Stimulated activated CD4-positive, alpha-beta T cell treated with anti-CD3 and anti-CD28 coated beads, Interleukin-15, amount 100 ng/mL, for 1 hour (primary cell): ENCODE results near the gene YOD1.

Experiments
- DNase-seq, 2 donors: peaks; one replicate each; pipeline ENCODE4 v3.0.0-alpha.2; 2020; ENCODE audit warnings: low read depth in 1 of 2, low spot score in 1 of 2

YOD1 gene

DNA sequence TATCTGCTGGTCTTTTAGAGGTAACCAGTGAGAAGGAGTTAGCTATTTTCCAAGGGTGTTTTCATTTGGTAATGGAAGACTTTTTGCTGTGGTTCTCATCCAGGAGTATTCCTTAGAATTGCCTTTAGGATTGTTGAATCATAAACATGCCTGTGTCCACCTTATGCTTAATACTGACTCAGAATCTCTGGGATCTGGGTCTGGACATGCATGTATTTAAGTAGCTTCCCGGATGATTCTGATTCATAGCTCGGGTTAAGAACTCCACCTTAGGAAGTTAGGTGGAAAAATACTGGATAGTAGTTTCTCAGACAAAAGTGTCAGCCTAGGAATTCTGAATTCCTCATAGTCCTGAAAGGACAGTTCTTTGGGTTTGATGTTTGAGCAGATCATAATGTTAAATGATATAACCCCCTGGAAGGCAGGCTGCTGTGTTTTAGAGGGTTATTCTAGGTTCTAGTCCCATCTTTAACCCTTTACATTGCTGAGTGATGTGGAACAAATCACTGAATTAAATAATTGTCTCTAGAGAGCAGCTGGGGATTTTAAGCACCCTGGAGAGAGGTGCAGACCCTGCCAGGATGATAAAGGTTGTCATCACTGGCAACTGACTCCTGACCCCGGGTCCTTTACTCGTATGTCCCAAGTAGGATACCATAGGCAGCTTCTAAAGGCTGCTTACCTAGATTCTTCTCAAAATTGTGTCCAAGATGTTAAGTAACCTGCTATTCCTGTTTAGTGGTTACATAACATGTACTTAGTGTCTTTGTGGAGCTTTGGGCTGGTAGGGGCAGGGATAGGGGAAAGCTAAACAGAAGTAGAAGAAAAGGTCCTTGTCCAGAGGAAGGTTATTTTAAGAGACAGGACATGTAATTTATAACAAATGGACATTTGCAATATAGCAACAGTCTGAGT is 23.2 kb upstream of the YOD1 start:
- no peak for DNase-seq

DNA sequence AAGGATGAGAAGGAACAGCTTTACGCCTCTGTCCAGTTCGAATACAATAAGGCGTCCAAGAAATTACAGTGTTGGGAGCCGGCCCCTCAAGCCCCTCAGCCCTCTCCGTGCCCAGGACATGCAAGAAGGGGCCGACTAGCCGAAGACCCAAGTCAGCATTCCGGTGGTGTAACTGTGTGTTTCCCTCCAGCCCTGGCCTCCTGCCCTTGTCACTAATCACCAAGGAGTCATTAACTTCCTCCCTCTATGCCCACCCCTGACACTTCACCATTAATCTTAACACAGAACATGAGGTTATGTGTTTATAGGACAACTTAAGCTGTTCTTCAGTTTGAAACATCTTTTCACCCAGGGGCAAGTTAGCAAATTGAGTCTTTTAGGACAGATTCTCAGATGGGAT is 21.2 kb upstream of the YOD1 start:
- no peak for DNase-seq

DNA sequence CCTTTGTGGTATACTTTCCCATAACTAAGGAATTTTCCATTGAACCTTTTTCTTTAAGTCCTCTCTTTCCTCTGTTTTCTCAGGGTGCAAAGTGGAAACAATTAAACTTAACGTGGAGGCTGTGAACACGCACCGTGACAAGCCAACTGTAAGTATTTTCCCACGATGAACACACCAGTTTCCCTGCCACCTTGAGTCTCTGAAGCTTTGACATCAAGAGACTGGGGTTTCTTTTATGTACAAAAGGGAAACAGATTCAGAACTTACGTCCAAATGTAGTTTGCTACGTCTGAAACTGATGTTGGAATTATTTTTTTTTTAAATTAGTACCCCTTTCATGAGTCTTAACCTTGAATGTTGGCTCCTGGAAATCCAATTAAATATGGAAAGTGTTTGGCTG is 20.4 kb upstream of the YOD1 start:
- no peak for DNase-seq

DNA sequence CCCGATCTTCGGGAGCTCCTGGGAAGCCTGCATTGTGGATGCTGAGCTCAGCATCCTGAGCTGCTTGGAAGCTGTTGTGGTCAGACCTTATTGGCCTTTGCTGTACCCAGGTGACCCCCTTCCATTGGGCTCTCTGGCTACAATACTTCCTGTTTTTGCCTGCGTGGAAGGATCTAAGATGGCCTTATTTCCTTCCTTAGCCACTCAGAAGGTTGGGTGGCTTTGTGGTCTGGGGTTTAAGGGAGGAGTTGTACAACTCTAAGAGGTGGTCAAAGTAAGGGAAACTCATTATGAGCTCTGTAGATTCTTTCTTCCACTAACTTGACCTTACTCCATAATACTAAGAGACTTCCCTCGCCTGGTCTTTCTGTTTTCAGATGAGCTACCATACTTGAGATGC is 19.8 kb upstream of the YOD1 start:
- DNase-seq, result no peak

DNA sequence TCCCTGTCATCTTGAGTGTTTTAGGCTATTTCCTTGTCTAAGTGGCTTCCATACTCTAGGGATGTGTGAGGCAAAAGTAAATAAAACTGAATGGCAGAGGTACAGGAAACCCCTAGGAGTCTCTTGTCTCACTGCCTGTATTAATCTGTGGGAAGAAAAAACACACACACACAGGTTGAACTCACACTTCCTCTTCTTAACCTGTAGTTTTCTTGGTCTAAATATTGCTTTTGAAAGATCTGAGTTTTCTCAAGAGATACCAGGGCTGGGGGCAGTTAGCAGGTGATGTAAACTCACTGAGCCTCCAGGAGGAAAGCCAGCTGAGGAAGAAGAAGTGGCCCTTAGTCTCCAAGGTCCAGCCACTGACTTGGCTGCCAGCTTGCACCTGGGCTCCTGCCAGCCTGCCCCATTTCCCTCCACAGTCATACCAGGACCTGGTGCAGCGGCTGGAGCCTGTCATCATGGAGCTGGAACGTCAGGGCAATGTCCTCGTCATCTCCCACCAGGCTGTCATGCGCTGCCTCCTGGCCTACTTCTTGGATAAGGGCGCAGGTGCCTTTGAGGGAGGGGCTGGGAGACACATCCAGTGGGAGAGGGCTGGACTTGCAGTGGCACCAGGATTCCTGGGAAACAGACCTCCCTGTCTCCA is 19.0 kb upstream of the YOD1 start:
- no peak for DNase-seq

DNA sequence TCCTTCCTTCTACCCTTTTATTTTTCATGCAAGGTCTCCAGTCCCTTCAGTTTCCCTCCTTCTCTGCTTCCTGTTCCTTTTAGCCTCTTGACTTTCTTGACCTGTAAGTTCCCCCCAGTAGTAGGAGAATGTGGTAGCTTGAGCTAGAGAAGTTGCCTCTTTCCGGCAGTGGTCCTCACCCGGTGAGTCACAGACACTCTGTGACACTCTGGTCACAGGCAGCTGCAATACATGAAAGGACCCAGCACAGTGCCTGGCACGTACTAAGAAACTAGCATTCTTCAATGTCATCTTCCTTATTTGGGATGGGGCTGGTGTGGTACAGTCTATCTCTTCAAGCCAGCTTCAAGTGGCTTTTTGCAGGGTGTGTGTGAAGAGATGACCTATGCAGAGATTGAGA is 18.1 kb upstream of the YOD1 start:
- no peak for DNase-seq

DNA sequence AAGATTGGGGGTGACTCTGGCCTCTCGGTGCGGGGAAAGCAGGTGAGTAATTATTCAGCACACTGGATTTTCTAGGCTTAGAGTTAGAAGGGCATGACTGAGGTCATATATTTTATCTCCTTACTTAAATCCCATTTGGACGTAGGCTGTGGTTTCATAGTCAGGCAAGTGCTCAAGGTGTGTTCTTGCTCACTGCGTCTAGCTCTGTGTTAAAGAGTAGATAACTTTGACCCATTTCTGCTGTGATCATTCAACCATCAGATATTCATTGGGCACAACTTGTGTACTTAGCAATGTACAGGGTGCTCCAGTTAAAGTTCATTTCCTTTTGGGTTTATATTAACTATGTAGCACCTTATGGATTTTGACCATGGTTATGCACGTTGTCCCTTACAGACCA is 16.7 kb upstream of the YOD1 start:
- no peak for DNase-seq

DNA sequence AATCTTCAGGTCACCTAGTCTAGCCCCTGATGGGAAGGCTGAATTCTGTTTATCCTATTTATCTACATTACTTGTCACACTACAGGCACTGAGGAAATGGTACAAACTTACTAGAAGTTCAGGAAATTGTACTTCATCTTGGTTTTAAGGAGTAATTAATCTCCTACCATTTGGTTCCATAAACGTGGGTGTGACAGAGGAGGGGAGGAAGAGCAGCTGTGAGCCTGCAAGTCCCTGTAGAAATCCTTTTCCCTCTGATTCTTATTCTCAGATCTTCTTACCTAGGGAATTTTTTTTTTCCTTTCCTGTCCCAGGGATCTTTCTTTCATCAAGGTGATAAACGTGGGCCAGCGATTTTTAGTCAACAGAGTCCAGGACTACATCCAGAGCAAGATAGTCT is 16.2 kb upstream of the YOD1 start:
- no peak for DNase-seq

DNA sequence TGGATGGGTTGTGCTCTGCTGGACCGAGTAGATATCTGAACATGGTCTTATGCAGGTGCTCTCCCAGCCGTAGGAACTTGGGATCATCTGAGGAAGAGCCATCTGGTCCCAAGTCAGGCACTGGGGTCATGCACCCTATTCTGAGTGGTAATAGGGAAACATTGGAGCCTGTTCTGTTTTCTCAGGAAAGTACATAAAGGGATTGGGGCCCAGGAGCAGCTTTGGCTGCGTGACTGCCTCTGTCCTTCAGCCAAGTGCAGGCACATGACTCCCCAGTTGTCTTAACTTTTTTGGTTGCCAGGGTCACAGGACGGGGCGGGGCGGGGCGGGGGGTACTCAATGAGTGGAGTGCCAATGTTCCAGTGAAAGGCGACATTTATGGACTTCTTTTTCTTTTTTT is 13.6 kb upstream of the YOD1 start:
- DNase-seq, result no peak

DNA sequence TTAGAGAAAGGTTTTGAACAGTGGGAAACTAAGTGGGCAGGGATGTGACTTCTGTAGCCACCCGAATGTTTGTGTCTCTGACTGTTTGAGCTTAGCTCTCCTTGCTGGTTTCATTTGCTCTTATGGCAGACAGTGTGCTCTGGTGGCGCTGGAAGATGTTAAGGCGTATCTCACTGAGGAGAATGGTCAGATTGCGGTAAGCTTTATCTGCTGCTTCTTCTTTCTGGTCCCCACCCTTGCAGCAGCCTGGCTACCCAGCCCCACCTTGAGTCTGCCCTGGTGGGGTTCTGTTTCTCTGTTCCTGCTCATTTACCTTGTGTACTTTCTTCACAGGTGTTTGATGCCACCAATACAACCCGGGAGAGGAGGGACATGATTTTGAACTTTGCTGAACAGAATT is 12.0 kb upstream of the YOD1 start:
- DNase-seq, result no peak

DNA sequence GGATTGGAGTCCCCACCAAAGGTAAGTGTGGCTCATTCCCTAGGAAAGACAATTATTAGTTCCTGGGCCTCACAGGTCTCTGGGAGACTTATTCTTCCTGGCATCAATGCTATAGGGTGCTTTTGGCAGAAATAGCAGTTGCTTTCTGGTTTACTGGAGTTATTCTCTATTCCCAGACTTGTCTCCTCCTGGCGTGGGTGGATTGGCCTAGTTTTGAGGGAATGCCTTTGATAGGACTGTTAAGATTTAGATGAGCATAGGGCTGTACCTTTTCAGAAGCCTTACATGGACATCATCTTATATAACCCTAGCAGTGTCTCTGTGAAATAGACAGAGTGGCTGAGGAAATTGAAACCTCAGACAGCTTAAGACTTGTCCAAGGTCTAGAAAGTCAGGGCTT is 11.1 kb upstream of the YOD1 start:
- DNase-seq, result no peak

DNA sequence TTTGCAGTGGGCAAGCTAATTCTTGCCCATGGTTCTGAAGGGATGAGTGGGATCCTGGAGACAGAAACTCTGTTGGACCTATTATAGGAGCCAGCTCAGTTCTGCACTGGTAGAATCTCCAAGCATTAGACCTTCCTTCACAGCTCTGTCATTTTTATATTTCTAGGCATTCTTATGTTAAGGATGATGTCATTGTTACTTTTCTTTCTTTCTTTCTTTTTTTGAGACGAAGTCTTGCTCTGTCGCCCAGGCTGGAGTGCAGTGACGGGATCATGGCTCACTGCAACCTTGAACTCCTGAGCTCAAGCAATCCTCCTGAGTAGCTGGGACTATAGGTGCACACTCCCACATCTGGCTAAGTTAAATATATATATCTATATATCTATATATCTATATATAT is 9.6 kb upstream of the YOD1 start:
- no peak for DNase-seq

DNA sequence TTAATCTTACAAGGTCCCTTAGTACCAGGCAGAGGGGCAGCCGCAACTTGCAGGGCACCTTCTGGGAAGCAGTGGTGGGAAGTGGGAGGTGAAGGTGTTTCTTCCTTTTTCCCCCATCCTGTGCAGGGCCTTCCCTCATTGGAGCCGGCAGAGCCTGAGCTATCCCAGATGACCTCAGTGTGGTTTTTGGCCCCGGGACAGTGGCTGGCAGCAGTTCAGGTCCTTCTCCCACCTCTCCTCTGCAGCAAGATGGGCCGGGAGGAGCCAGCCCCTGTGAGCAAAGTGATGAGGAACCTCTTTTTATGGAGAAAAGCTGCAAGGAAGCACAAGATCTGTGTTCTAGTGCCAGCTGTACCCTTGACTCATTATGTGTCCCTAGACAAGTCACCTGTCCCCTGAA is 8.9 kb upstream of the YOD1 start:
- DNase-seq, result no peak

DNA sequence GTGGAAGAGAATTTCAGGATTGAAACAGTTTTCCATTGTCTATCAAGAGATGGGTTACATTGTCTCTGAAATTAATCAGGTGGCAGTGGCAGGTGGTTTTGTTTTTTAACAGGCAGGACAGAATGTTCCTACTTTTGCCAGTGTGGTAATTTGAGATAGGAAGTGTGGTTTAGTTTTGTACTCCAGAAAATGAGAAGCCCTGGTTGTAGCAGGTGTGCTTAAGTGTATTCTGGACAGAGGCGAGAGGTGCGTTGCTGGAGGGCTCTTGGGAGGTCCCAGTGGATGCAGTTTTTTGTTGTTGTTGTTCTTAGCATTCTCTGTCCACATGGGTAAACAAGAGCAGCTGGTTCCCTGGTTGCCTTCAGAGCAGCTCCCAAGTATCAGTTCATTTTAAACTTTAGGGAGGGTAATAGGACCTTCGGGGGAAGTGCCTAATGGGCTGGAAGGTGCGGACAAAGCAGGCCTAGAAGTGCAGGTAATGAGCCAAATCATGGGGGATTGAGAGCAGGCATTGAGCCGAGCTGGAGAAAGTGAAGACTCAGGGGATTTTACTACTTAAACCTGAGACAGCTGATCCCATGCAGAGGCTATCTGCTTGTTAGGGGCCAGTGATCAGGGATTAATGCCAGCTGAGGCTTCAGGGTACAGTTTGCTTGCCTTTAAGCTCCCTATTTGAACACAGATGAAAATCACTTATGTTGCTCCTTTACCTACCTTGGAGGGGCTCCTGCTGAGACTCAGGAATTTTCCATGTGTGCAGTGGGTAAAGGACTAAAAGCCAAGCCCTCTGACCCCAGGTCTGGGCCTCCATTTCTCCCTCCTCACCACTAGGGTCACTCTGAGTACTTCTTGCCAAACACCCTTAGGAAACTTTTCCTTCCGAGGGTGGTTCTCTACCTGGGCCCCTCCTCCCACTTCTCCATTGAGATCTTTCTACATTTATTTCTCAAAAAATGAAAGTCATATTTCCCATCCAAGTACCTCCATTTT is 8.2 kb upstream of the YOD1 start:
- no peak for DNase-seq

DNA sequence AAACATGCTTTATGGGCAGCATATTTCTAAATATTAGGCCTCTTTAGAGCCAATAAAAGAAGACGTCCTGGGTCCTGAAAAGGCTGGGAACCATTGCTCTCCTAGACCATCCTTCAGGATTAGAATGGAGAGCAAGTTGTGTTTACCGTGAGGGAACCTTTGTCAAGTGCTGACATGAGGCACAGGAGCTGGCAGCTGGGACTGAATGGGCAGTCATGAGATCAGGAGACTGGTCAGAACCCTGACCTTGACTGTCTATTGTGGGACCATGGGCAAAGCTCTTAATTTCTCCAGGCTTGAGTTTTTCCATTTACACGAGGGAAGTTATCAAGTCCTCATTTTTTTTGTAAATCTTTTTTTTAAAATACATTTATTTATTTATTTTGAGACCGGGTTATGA is 7.2 kb upstream of the YOD1 start:
- no peak for DNase-seq

DNA sequence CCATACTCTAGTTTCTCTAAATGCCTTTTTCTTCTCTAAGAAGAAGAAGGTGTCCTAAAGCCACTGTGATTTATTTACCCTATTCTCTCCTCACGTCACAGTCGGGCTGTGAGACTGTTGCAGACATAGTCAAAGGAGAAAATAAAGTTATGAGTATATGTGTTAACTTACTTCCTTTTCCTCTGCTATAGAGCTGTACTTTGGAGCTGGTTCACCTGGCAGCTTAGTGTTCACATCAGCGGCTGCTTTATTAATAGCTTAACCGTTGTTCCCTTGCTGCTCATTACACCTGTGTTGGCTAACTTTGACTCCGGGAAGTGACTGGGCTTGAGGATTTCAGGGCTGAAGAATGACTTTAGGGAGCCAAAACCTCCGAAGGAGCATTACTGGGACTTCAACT is 5.7 kb upstream of the YOD1 start:
- no peak for DNase-seq

DNA sequence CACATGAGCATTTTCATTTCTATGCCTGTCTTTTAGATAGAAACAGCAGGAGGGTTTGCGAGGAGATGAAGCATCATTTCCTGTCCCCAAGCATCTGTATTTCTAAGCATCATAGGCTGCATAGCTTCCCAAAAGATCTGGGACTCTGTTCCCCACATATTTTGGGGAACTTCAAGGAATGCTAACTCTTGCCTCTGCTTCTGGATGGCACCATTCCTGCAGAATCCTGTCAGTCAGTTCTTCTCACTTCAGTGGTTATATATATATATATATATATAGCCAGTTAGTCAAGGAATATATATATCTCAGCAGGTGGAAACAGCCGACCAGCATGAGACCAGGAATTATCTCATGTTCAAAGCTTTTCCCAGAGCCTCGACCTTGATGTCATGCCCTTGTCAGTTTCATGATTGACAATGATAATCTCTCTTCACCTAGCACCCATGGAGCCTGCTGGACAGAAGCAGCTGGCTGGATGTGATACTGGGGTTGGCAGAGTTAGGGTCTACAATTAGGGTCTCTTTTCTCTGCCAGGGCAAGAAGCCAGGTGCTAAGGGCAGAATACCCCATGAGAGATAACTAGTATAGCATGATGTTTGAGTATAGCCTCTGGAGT is 4.5 kb upstream of the YOD1 start:
- no peak for DNase-seq

DNA sequence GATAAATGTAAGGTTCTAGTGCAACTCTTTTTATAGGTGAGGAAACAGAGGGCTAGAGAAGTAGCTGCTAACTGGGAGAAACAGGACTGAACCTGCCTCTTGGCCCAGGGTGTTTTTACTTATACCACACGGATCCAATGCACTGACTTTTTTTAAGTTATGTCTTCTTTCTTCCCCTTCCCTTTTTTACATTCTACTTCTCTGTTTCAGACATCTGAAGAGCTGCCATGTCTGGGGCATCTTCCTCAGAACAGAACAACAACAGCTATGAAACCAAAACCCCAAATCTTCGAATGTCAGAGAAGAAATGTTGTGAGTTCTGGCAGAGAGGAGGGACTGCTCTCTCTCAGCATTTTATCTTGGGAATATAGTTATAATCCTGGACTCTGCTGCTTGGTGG is 3.5 kb upstream of the YOD1 start:
- DNase-seq, result no peak

DNA sequence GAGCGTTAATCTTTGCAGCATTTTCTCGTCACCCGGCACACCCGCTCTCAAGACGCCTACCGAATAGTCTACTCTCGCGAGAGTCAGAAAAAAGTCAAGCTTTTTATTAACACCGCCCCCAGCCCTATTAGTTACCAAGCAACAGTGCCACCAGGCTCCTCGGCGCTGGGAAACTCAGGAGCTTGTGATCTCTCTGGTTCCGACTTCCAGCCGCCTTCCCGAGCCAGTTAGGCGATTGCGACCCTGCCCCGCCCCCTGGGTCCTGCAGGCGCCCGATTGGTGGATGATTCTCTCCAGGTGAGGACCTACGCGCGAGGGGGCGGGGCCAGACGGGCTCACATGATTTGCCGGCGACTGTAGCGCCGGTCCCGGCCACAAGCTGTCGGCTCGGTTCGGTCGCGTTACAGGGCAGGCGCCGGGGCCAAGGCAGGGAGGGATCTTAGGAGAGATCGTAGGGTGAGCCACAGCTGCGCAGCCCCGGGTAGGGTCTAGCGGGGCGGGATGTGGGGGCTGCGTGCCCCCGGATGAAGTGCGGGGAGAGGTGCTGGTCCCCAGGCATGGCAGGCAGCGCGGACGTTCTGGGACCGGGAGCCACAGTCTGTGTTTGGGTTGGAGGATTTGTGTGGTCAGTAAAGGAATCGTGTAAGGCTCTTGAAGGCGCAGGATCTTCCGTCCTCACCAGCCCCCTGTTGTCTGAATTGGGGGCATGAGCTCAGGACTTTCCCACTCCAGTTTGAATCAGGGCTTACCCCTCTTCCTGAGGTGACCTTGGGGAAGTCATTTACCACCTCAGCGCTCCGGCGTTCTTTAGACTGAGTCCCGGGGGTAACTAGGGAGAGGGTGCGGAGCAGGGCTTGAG is 2.1 kb upstream of the YOD1 start, which contains the start of gene PFKFB2:
PFKFB2 (plus strand) TSS at position 365 of the 859 bp plus-strand sequence. CDS start 1,443 bp downstream, outside the sequence.
- peak; percentile 83 to 92 for DNase-seq
